ENCODE results near the gene AMMECR1L.
A peak's percentile ranks its signal among the peaks of the same experiment; 100 is the strongest.
"Not testable (repeated sequence)": the region's sequence is repeated elsewhere in the genome, so short reads cannot be mapped to it uniquely, and the experiment has no call there.

Gene AMMECR1L

GRCh38 chr2:127841466-127842178, 44.1 kb downstream of the AMMECR1L start:
- no peak for DNase-seq (ENCODE audit: low read depth)

- no peak for DNase-seq (ENCODE audit: low read depth)
These were observed 44.9 kb downstream of the AMMECR1L start for GRCh38 chr2:127840893-127841292.

- no peak for DNase-seq (ENCODE audit: low read depth)
These were observed 50.8 kb downstream of the AMMECR1L start for GRCh38 chr2:127834951-127835350.

- DNase-seq (ENCODE audit: low read depth) = peak; percentile 19
These were observed 55.9 kb downstream of the AMMECR1L start for GRCh38 chr2:127829845-127830246.

- not testable (repeated sequence) for DNase-seq (ENCODE audit: low read depth)
These were observed 59.0 kb downstream of the AMMECR1L start for GRCh38 chr2:127826708-127827107.

GRCh38 chr2:127826047-127826446, 59.7 kb downstream of the AMMECR1L start:
- no peak for DNase-seq (ENCODE audit: low read depth)

GRCh38 chr2:127820080-127820668, 65.6 kb downstream of the AMMECR1L start:
- no peak for DNase-seq (ENCODE audit: low read depth)

- no peak for DNase-seq (ENCODE audit: low read depth)
These were observed 66.8 kb downstream of the AMMECR1L start for GRCh38 chr2:127818794-127819425.

- no peak for DNase-seq (ENCODE audit: low read depth)
These were observed 67.5 kb downstream of the AMMECR1L start for GRCh38 chr2:127818241-127818640.

- no peak for DNase-seq (ENCODE audit: low read depth)
These were observed 71.1 kb downstream of the AMMECR1L start for GRCh38 chr2:127814677-127815076.

GRCh38 chr2:127812441-127812840, 73.3 kb downstream of the AMMECR1L start:
- DNase-seq (ENCODE audit: low read depth) = not testable (repeated sequence)
